MM.1S (cell line): ENCODE measurements around the gene MLXIPL.

Experiments
- CTCF ChIP-seq: fragments of 300-600 bp; sonication (generic); IDR thresholded peaks from 2 replicates; pipeline ENCODE4 v1.5.1; 2016; ENCODE audit warnings: antibody characterized with exemption, low read length, mixed read lengths
- EZH2 ChIP-seq: fragments of 300-600 bp; sonication (generic); optimal IDR thresholded peaks from 2 replicates; pipeline ENCODE3; 2017; ENCODE audit warnings: low read depth, mild to moderate bottlenecking, antibody characterized with exemption, low read length, mixed read lengths
- EZH2phosphoT487 ChIP-seq: fragments of 300-600 bp; sonication (generic); IDR thresholded peaks from 2 replicates; pipeline ENCODE4 v1.6.1; 2018; ENCODE audit warnings: antibody characterized with exemption, low read length

- TF ChIP-seq CTCF = no peak
- no peak for TF ChIP-seq EZH2phosphoT487
- no peak for TF ChIP-seq EZH2
Measured at GRCh38 chr7:73668886-73669230, 44.5 kb upstream of the MLXIPL start.
